Thyroid gland (tissue), 4 donors: ENCODE data around the gene KIF20B. TPM values are rescaled to one million over a fixed set of nuclear protein-coding genes. Genes with fewer than 3 reads are reported as not detected.

Source experiments
- DNase-seq, 2 donors: peaks; one replicate each; pipeline ENCODE4 v3.0.0-alpha.2; 2019
- H3K27ac ChIP-seq, 3 donors: fragments of 200-600 bp; sonication (generic); 1 replicate in 2 of 3; 2 replicates in 1 of 3; pipeline ENCODE4 v1.5.1; 2016 to 2019; ENCODE audit warnings: mild to moderate bottlenecking in 1 of 3, moderate library complexity in 1 of 3
- H3K27me3 ChIP-seq: fragments of 200-600 bp; sonication (generic); one replicate; pipeline ENCODE4 v1.5.1; 2019
- H3K36me3 ChIP-seq, 2 donors: fragments of 200-600 bp; sonication (generic); one replicate each; pipeline ENCODE4 v1.5.1; 2016 to 2019
- H3K4me1 ChIP-seq, 2 donors: fragments of 200-600 bp; sonication (generic); one replicate each; pipeline ENCODE4 v1.5.1; 2017 to 2019
- H3K4me3 ChIP-seq, 3 donors: fragments of 200-600 bp; sonication (generic); replicated peaks in 1 of 3; 1 replicate in 2 of 3; 2 replicates in 1 of 3; pipeline ENCODE4 v1.5.1; 2016; ENCODE audit warnings: mild to moderate bottlenecking in 1 of 3
- H3K9me3 ChIP-seq: fragments of 200-600 bp; sonication (generic); one replicate; pipeline ENCODE4 v1.5.1; 2017
- POLR2A ChIP-seq, 2 donors: fragments of 450-650 bp; IDR thresholded peaks; one replicate each; pipeline ENCODE4 v1.6.1; 2017; ENCODE audit warnings: antibody characterized with exemption in 2 of 2, mild to moderate bottlenecking in 2 of 2, moderate library complexity in 1 of 2
- WGBS, 2 donors: methylation state at CpG; one replicate each; pipeline ENCODE4 v1.1.5; 2017; 5-methylcytosine and 5-hydroxymethylcytosine counted together
- intact Hi-C: fragments of 100-400 bp; cut with DNase I; formaldehyde crosslinking; loops from one replicate; pipeline ENCODE4 v1.15.1; 2023
- total RNA-seq, 4 donors: library from RNA; depleted of rRNA; stranded (reverse); fragments of >200 nt; gene quantifications; one replicate each; pipeline ENCODE4 v1.2.3, GENCODE V29; 2016
- TF ChIP-seq, protein P1 (sequence below), 6 experiments: fragments of 200-600 bp in 3 of 6; fragments of 450-650 bp in 3 of 6; sonication (generic) in 3 of 6; IDR thresholded peaks; one replicate each; pipeline ENCODE4 v1.5.1; 2016 to 2019; ENCODE audit warnings: antibody characterized with exemption in 6 of 6, mild to moderate bottlenecking in 2 of 6, inconsistent platforms in 1 of 6, moderate library complexity in 1 of 6

Gene KIF20B
- total RNA-seq, 4 donors from 2014 or later: 3.8 to 6.2 (median 4.5) TPM

DNA sequence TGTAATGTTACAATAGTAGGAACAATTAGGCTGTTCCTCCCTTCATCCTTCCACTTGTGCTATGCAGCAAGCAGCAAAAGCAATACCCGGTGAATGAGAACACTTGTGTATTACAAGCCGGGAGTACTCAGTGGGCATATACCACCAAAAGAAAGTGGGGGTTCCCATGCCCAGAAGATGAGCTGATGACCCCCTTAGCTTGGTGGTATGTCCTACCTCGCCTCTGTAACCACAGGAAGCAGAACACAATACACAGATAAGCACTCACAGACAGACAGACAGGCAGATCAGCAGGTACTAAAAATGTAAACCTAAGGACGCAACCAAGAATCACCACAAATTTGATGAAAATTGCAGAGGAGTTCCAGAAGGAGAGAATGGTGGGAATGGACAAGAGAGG is 15.5 kb upstream of the KIF20B start:
- 88 to 91% methylated on average over 4 of the region's 4 CpGs for WGBS, 2 donors
- Histone ChIP-seq H3K4me1 (no peaks in the 10 kb centered on the region), H3K36me3 (no peaks in the 10 kb centered on the region), H3K27ac (no peak overlapping the region), H3K27me3 (no peaks in the 10 kb centered on the region), H3K9me3 (no peaks in the 10 kb centered on the region), H3K4me3 (no peak overlapping the region)
- no peak for TF ChIP-seq POLR2A (IDR thresholded peaks at IDR 0.05)
- TF ChIP-seq, protein P1, sequence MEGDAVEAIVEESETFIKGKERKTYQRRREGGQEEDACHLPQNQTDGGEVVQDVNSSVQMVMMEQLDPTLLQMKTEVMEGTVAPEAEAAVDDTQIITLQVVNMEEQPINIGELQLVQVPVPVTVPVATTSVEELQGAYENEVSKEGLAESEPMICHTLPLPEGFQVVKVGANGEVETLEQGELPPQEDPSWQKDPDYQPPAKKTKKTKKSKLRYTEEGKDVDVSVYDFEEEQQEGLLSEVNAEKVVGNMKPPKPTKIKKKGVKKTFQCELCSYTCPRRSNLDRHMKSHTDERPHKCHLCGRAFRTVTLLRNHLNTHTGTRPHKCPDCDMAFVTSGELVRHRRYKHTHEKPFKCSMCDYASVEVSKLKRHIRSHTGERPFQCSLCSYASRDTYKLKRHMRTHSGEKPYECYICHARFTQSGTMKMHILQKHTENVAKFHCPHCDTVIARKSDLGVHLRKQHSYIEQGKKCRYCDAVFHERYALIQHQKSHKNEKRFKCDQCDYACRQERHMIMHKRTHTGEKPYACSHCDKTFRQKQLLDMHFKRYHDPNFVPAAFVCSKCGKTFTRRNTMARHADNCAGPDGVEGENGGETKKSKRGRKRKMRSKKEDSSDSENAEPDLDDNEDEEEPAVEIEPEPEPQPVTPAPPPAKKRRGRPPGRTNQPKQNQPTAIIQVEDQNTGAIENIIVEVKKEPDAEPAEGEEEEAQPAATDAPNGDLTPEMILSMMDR (IDR thresholded peaks at IDR 0.05): no peak
- intact Hi-C loops: no loop called here
- no peak for DNase-seq

DNA sequence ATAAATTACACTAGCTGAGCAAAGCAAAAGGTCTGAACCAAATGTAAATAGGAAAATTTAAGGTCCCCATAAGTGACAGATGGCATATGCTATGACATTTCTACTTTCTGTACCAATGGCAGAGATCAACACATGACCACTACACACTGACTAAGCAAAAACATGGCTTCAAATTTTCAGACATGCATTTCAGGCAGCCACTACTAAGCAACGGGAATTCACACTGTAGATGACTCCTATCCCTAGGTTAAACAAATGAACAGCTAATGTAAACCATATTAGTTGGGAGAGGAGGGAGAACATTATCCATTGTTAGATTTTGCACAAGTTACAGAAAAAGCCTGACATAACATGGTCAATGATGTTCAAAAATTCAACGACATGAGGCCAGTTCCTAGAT is 11.4 kb upstream of the KIF20B start:
- H3K27ac ChIP-seq: no peak overlapping the region
- 47 to 86% methylated on average over 2 of the region's 2 CpGs for WGBS, 2 donors
- TF ChIP-seq POLR2A (IDR thresholded peaks at IDR 0.05): no peak

DNA sequence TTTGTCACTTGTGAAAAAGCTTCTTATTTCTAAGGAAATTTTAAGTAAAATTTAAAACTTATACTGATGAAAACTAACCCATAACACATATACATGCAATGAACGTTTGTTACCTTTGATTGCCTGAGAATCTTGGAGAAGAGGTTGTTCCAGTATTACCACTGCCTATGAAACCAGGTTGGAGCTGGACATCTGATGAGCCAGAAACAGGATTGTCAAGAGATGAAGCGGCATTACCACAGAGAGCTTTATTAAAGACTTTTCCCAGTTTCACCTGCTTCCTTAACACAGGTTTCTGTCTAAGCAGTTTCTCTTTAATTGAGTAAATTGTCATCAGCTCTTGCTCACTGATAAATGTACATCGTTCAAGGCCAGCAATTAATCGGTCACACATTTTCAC is 9.0 kb upstream of the KIF20B start:
- no peak for DNase-seq
- H3K27ac ChIP-seq: no peak overlapping the region
- WGBS, 2 donors: 73 to 91% methylated on average over 4 of the region's 4 CpGs
- H3K27me3 ChIP-seq: no peaks in the 10 kb centered on the region
- TF ChIP-seq, protein P1 (IDR thresholded peaks at IDR 0.05): no peak
- TF ChIP-seq POLR2A (IDR thresholded peaks at IDR 0.05): no peak
- intact Hi-C loops: loop anchor here (10.0 kb wide), 1 partner anchor 48 kb away; the partner anchor contains the start of gene PANK1
- no peaks in the 10 kb centered on the region for H3K9me3 ChIP-seq
- H3K4me3 ChIP-seq: no peak overlapping the region
- H3K4me1 ChIP-seq: peaks cover 18 to 19% of the 10 kb centered on the region in 2 donors
- H3K36me3 ChIP-seq: no peaks in the 10 kb centered on the region

More for the DNA sequence above, 11.4 kb upstream of the KIF20B start:
- no peaks in the 10 kb centered on the region for H3K27me3 ChIP-seq
- H3K4me1 ChIP-seq: peaks cover 0 to 6% of the 10 kb centered on the region in 2 donors
- no peaks in the 10 kb centered on the region for H3K9me3 ChIP-seq
- intact Hi-C loops: loop anchor here (10.0 kb wide), 1 partner anchor 45 kb away; the partner anchor contains the start of gene PANK1
- H3K4me3 ChIP-seq: no peak overlapping the region
- H3K36me3 ChIP-seq: no peaks in the 10 kb centered on the region
- DNase-seq: no peak

DNA sequence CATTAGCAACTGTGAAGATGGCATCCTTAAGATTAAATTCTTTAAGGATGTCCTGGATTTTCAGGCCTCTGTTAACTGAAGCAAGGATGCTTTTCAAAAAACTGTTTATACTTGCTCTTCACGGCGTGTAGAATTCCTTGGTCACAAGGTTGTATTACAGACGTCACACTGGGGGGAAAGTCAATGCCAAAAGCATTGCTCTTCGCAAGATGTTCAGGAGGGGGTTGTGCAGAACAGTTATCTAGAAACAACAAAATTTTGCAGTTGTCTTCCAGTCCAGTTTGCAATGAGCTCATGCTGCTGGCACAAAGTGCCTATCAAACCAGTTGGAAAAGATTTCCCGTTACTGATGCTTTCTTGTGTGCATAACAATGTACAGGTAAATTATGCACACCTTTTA is 8.2 kb upstream of the KIF20B start:
- DNase-seq: no peak
- 95 to 97% methylated on average over 5 of the region's 5 CpGs for WGBS, 2 donors
- no peaks in the 10 kb centered on the region for H3K9me3 ChIP-seq
- H3K27me3 ChIP-seq: no peaks in the 10 kb centered on the region
- no peaks in the 10 kb centered on the region for H3K36me3 ChIP-seq
- no peak overlapping the region for H3K27ac ChIP-seq
- TF ChIP-seq POLR2A (IDR thresholded peaks at IDR 0.05): no peak
- TF ChIP-seq, protein P1 (IDR thresholded peaks at IDR 0.05): no peak
- peaks cover 18 to 20% of the 10 kb centered on the region in 2 donors for H3K4me1 ChIP-seq
- intact Hi-C loops: loop anchor here (10.0 kb wide), 1 partner anchor 48 kb away; the partner anchor contains the start of gene PANK1
- no peak overlapping the region for H3K4me3 ChIP-seq

DNA sequence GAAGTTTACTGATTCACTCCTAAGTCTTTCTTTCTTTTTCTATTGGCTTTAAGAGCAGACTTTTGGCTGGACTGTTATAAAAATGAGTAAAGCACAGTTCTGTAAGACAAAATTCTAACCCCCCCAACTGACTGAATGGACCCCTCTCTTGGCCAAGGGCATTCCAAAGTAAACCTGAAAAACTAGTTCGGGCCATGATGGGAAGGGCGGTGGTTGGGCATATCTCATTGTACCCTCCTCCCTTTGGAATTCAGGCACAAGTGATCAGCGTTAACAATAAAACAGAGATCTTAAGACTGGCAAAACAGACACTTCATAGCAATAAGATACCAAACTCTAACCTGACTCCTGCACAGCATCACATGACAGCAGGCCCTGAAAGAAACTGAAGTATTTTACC is 6.1 kb upstream of the KIF20B start:
- TF ChIP-seq POLR2A (IDR thresholded peaks at IDR 0.05): no peak
- TF ChIP-seq, protein P1 (IDR thresholded peaks at IDR 0.05): no peak
- Histone ChIP-seq H3K36me3 (no peaks in the 10 kb centered on the region), H3K27me3 (no peaks in the 10 kb centered on the region), H3K4me1 (peaks cover 20 to 22% of the 10 kb centered on the region in 2 donors), H3K27ac (peak overlapping the region in 2 of 3 donors; percentile 19 to 51), H3K4me3 (no peak overlapping the region), H3K9me3 (no peaks in the 10 kb centered on the region)
- 43 to 58% methylated on average over 3 of the region's 3 CpGs for WGBS, 2 donors
- peak; percentile 27 to 49 for DNase-seq
- intact Hi-C loops: loop anchor here (10.0 kb wide), 1 partner anchor 51 kb away; the partner anchor contains the start of gene PANK1
